ENCODE results near the gene KCNH1. TPM values are rescaled to one million over a fixed set of nuclear protein-coding genes. Genes with fewer than 3 reads are reported as not detected.

KCNH1 gene
- total and polyA plus RNA-seq, 9 of the 15 experiments (the other 6 are each of a cell fraction or from before 2014, with no cell fraction given): not detected

- Histone ChIP-seq H3K9me1 (ENCODE audit: control insufficient read depth, insufficient read depth, low read length) (no peaks in the 10 kb centered on the region), H3K9me3 (replicated peaks; ENCODE audit: control insufficient read depth, insufficient read depth, low read depth, low read length) (no peaks in the 10 kb centered on the region), H3K27me3 (ENCODE audit: control insufficient read depth in 2 of 2, insufficient read depth in 2 of 2, low read length in 2 of 2) (no peaks in the 10 kb centered on the region), H3K36me3 (ENCODE audit: control insufficient read depth, insufficient read depth, low read length) (no peaks in the 10 kb centered on the region), H3K4me3 (no peak overlapping the region), H3K9ac (ENCODE audit: insufficient read depth in 1 of 2, low read depth in 2 of 2, low read length in 2 of 2) (no peak overlapping the region), H3K27ac (ENCODE audit: extremely low read depth, low read depth, low read length) (no peak overlapping the region), H4K20me1 (replicated peaks; ENCODE audit: control insufficient read depth, insufficient read depth, low read length) (no peaks in the 10 kb centered on the region), H3K4me2 (ENCODE audit: insufficient read depth, low read length) (no peak overlapping the region), H3K79me2 (ENCODE audit: control insufficient read depth, insufficient read depth, low read length) (no peaks in the 10 kb centered on the region), H3K4me1 (replicated peaks in 1 of 2; ENCODE audit: control insufficient read depth in 2 of 2, insufficient read depth in 2 of 2, low read length in 2 of 2) (no peaks in the 10 kb centered on the region), H2AFZ (ENCODE audit: low read depth, low read length) (no peak overlapping the region)
- FAIRE-seq (no peak), ATAC-seq (no peak), DNase-seq (ENCODE audit: extremely low read depth in 1 of 4, low spot score in 3 of 4) (no peak)
- intact Hi-C loops (cut with micrococcal nuclease) (no loop called here), in situ Hi-C loops (cut with MboI) (no loop called here)
- TF ChIP-seq TAL1 (IDR thresholded peaks at IDR 0.05): no peak
- no peak for TF ChIP-seq ZNF511 (CRISPR knock-in tag; IDR thresholded peaks at IDR 0.05)
- TF ChIP-seq NRF1 (conservative IDR thresholded peaks at IDR 0.05 in 1 of 2, IDR thresholded peaks at IDR 0.05 in 1 of 2): no peak
- no peak for TF ChIP-seq POLR2A (conservative IDR thresholded peaks at IDR 0.05)
- no peak for TF ChIP-seq GATAD2B (IDR thresholded peaks at IDR 0.05; ENCODE audit: borderline replicate concordance)
- no peak for TF ChIP-seq EP400 (IDR thresholded peaks at IDR 0.05)
- TF ChIP-seq ZNF274 (IDR thresholded peaks at IDR 0.05; ENCODE audit: borderline replicate concordance, low read depth, low read length): no peak
- no peak for TF ChIP-seq ATF1 (CRISPR knock-in tag; IDR thresholded peaks at IDR 0.05)
- no peak for TF ChIP-seq ATF1 (tag; IDR thresholded peaks at IDR 0.05)
- no peak for TF ChIP-seq NFRKB (IDR thresholded peaks at IDR 0.05; ENCODE audit: low read depth)
- TF ChIP-seq ZNF507 (tag; conservative IDR thresholded peaks at IDR 0.05): no peak
- no peak for TF ChIP-seq ZFP30 (CRISPR knock-in tag; IDR thresholded peaks at IDR 0.05; ENCODE audit: borderline replicate concordance)
- TF ChIP-seq ETV6 (IDR thresholded peaks at IDR 0.05; ENCODE audit: borderline replicate concordance in 1 of 2, low read depth in 2 of 2, low read length in 1 of 2): no peak
- no peak for TF ChIP-seq ETV6 (CRISPR knock-in tag; IDR thresholded peaks at IDR 0.05; ENCODE audit: borderline replicate concordance)
- no peak for TF ChIP-seq CBFA2T3 (IDR thresholded peaks at IDR 0.05)
- no peak for TF ChIP-seq FOXA1 (IDR thresholded peaks at IDR 0.05; ENCODE audit: borderline replicate concordance)
- TF ChIP-seq ZNF232 (CRISPR knock-in tag; IDR thresholded peaks at IDR 0.05): no peak
- TF ChIP-seq NKRF (IDR thresholded peaks at IDR 0.05; ENCODE audit: borderline replicate concordance): no peak
- no TSS peak for BruUV-seq (replicated peaks)
- WGBS (ENCODE audit: insufficient coverage, low coverage, missing lambda C conversion rate): 0% methylated on average over 1 of the region's 1 CpG
- ChIA-PET CTCF (ENCODE audit: low intra/inter-chr PET ratio) (no interaction called here), POLR2A (no interaction called here)
These were observed 311.0 kb downstream of the KCNH1 start for GRCh38 chr1:210822932-210823331.
